AML-193 (cell line): ENCODE data around the gene SFMBT2.
"Not testable (repeated sequence)": the region's sequence is repeated elsewhere in the genome, so short reads cannot be mapped to it uniquely, and the experiment has no call there.

Experiments used
- DNase-seq, 2 experiments: peaks; one replicate each; lab custom pipeline; 2025; lab: John Stamatoyannopoulos, UW

SFMBT2 gene

DNA sequence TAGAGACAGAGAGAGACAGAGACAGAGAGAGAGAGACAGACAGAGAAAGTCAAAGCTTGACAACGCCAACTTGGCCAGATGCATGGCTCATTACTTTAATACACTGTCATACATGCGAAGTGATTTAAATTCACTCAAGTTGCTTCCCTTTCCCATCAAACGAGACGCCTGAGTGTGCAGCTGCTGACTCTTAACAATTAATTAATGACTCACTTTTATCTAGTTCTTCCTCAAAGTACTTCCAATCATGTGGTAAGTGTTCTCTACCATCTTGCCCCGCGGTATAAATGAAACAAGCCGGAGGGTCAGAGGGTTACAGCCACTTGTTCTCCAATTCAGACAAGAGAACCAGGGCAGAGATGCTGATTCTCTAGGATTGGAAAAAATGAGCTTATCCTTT, 90.8 kb downstream of the SFMBT2 start:
- DNase-seq = no peak

DNA sequence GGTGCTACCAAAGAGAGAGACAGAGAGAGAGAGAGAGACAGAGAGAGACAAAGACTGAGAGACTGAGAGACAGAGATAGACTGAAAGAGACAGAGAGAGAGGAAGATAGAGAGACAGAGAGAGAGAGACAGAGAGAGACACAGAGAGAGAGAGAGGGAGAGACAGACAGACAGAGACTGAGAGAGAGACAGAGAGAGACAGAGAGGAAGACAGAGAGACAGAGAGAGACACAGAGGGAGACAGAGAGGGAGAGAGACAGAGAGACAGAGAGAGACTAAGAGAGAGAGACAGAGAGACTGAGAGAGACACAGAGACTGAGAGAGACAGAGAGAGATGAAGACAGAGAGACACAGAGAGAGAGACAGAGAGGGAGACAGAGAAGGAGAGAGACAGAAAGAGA, 91.2 kb downstream of the SFMBT2 start:
- DNase-seq = no peak

- no peak for DNase-seq
Measured at GRCh38 chr10:7318836-7319235, 92.0 kb downstream of the SFMBT2 start.

DNA sequence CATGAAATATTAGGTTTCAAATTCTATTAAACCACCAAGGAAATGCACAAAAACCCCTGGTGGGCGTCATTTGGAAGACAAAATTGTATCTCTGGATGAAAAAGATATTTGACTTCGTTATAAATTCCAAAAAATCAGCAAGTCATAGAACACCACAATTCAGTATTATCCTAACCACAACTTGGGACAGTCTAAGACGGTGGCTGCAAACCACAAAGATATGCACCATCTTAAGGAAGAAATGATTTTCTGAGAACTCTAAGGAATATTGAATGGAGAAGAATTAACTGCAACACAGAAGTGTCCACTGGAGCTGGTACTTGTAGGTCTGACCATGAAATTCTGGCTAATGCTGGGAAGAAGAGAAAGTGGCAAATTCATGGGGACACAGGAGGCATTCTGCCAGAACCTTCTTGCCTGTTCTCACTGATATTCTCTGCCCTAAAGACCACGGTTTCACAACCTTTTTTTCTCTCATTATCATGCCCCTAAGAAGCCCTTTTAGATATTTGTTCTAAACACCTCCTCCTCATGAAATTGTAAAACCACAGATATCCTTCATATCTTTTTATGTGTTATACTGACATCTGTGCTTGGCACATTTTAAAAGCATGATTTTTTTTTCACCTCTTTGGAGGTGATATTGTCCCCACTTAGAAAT, 92.9 kb downstream of the SFMBT2 start:
- no peak for DNase-seq

GRCh38 chr10:7316839-7317238, 94.0 kb downstream of the SFMBT2 start:
- DNase-seq = no peak

DNA sequence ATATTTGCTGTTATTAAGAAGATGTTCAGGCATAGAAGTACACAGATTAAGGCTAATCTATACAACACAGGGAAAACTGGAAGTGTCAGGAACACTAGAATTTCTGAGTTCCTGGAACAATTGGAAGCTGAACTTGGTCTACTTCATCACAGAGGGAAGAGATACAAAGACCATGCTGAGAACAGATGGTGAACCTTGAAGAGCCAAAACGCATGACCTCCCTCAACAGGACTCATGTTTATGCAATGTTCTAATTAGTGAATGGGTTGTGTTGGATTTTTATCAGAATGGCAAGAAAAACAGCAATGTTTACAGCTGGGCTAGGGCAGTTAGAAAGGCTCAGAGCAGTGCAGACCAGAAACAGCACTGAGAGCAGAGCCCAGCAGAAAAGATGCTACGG, 94.9 kb downstream of the SFMBT2 start:
- DNase-seq = no peak

DNA sequence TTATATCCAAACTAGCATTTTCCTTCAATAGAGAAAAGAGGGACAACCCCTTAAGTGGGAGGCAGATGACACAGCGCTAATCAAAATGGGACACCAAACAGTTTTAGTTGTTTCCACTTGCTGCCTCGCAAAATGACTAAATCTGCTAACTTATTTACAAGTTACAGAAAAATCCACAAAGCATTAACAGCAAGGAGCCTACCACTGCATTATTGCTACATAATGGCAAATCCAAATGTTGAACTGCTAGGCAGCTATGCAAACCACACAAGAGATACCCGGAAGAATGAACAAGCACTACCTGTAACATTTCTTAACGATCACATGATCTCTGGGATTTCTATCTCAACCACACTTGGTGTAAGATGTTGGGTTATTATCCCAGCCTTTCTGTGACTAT, 96.7 kb downstream of the SFMBT2 start:
- DNase-seq = no peak

DNA sequence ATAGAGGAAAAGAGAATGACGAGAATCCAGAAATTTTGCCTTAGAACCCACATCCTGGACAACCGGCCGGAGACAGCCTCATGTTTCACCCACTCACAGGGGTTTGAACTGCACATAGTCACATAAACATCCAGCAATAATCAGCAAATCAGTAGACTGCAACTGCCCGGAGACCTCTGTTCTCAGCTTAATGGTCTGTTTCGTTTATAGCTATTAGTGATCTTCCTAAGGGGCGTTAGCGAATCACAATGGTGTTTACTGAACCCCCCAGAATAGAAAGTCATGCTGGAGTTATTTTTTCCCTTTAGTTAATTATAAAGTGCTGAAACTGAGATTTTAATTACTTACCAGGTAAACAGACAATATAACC, 98.4 kb downstream of the SFMBT2 start:
- DNase-seq = no peak

DNA sequence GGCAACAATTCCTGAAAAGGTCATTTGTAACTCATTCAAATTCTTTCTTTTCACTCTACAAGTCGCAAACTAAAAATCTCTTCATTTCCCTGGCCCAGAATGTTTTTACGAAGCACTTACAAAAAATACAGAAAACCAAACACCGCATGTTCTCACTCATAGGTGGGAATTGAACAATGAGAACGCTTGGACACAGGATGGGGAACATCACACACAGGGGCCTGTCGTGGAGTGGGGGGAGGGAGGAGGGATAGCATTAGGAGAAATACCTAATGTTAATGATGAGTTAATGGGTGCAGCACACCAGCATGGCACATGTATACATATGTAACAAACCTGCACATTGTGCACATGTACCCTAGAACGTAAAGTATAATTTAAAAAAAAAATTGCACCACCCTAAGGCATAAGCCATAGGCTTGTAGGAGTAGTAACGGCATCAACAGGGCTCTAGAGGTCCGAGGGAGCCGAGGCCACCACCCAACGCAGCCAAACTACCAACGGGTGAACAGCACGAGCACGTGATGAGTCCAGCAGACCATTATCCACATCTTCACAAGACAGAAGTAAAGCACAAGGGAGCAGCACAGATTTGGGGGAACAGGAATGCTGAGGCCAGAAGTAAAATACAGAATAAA, 98.9 kb downstream of the SFMBT2 start:
- not testable (repeated sequence) for DNase-seq

DNA sequence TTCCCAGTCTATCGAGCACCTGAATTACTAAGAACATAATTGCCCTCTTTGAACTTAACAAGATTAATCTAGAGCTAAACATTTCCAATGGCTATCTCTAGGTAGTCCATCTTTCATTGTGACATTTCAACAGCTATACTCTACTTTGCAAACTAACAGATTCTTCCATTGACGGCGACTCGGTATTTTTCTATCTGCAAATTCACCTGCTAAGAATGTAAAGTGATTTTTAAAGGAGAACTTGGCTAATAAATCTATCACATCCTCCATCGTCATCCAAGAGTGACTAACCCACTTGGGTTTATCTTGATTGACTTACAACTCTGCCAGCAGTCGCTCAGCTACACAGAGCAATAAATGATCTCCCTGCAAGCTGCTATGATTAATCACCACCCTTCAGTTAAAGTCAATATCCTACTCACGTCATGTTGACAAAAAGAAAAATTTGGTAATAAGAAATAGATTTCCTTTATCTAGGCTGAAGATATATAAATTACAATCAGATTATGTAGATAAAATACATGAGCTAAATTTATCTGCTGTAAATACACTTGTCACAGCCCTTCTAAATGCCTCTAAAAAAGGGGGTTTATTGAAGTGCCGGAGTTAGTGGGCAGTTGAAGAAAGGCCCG, 99.5 kb downstream of the SFMBT2 start:
- DNase-seq = no peak

DNA sequence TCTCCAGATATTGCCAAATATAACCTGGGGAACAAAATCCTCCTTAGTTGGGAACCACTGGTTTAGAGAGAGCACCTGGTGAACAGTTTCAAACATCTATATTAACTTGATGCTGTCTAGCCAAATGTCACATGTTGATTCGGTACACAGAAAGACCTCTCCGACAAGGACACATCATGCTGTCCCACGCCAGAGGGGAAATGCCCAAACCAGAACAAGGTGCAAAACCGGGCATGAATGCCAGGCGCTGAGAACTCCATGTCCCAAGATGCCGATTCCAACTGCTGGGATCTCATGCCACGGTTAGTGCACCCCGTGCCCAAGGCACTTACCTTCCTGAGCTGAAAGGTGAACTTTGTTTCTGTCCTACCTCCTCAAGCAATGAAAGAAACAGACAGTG, 100.8 kb downstream of the SFMBT2 start:
- DNase-seq = no peak

GRCh38 chr10:7308826-7309225, 102.0 kb downstream of the SFMBT2 start:
- DNase-seq = no peak

DNA sequence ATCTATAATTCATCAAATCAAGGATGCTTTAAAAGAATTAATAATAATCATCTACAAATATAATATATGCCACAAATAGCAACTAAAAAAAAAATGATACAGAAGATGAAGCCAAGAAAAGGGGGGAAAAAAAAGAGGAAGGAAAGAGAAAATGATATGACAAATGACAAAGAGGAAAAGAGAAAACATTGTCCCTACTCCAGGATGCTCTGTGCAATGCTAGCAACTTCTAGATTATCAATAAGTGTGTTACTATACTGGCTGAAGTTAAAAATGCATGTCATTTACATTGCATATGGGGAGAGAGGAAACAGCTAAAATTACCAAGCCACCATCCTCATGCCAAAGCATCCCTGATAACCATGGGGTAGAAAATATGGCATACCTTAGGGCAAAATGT, 104.2 kb downstream of the SFMBT2 start:
- no peak for DNase-seq

DNA sequence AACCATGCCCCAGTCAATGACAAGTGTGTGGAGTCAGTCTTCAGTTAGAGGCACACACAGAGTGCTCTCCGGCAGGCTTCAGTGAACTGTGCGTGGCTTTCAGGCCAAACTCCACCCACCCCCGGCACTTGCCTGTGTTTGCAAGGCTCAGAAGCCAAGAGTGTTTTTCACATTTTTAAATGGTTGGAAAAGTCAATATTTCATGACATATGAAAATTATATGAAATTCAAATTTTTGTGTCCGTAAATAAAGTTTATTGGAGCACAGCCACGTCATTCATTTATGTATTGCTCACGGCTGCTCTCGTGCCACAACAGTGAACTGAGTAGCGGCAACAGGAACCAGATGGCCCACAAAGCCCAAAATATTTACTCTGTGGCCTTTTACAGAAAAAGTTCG, 104.7 kb downstream of the SFMBT2 start:
- DNase-seq = no peak

- DNase-seq = no peak
Measured at GRCh38 chr10:7305053-7305452, 105.8 kb downstream of the SFMBT2 start.

DNA sequence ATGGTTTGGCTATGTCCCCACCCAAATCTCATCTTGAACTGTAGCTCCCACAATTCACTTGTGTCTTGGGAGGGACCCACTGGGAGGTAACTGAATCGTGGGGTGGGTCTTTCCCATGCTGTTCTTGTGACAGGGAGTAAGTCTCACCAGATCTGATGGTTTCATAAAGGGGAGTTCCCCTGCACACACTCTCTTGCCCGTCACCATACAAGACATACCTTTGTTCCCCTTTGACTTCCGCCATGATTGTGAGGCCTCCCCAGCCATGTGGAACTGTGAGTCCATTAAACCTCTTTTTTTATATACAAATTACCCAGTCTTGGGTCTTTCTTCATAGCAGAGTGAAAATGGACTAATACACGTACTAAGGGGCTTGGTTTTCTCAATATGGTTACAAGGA, 106.7 kb downstream of the SFMBT2 start:
- DNase-seq = no peak

DNA sequence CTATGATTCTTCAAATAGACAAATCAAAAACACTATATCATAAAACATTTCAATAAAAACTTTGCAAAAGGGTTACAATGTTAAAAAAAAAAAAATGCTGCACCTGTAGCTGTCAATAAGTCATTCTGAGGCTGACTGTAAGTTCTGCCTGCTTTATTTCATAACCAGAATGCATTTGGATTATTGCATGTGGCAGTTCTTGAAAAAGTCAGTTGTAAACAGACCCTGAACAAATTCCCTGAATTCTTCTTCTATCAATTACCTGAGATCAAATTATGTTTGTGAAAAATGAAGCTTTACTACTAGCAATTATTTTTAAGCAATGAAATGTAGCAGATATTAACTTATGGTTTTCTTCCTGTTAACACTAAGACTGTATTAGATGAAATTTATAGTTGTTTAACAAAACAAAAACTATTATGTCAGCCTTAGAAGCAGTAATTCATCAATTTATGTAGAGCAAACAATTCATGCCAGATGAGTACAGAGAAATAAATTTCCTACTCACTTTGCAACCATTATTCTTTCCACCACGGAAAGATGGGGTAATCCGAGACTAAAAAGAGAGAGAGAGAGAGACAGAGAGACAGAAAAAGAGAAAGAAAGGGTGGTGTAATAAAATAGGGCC, 107.8 kb downstream of the SFMBT2 start:
- DNase-seq = no peak

GRCh38 chr10:7302392-7302906, 108.4 kb downstream of the SFMBT2 start:
- no peak for DNase-seq

- no peak for DNase-seq
Measured at GRCh38 chr10:7301006-7301778, 109.6 kb downstream of the SFMBT2 start.

DNA sequence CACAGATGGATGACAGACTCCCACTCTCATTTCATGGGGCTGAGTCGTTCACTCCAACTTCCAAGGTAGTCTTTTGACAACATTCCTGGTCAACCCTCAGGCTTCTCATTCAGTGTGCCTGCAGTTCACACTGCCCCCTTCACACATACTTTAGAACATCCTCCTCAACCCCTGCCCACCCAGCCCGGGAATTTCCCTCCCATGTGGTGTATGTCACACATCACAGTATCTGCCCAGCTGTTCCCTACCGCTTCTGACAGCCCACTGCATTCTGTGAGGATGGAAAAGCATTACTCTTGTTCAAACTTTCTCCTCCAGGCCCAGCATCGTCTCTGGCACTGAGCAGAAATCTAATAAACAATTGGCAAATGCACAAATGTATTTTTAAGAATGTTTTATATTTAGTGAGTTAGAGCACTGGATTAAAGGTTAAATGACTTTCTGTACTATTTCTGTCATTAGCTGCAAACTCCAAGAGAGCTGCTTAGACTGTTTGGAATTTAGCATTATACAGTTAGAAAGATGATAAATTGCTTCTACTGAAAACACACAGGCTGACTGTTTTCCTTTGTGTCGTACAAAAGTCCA, 110.4 kb downstream of the SFMBT2 start:
- no peak for DNase-seq

GRCh38 chr10:7299601-7300325, 111.1 kb downstream of the SFMBT2 start:
- not testable (repeated sequence) for DNase-seq
